HepG2 (cell line): ENCODE data around the gene GSX1.

ENCODE experiments used
- CTCF ChIP-seq: sonication (generic); formaldehyde crosslinking; IDR thresholded peaks from 2 replicates; pipeline ENCODE4 v1.5.0; 2020; ENCODE audit warnings: mild to moderate bottlenecking, missing genetic modification reagents, moderate library complexity
- FOXM1 ChIP-seq: sonication (generic); formaldehyde crosslinking; IDR thresholded peaks from 2 replicates; pipeline ENCODE4 v1.5.0; 2020; ENCODE audit warnings: missing genetic modification reagents
- MYC ChIP-seq: sonication (generic); formaldehyde crosslinking; IDR thresholded peaks from 2 replicates; pipeline ENCODE4 v1.9.0; 2021; ENCODE audit warnings: missing genetic modification reagents, borderline replicate concordance
- NAIF1 ChIP-seq: sonication (generic); formaldehyde crosslinking; IDR thresholded peaks from 2 replicates; pipeline ENCODE4 v1.5.0; 2020; ENCODE audit warnings: mild to moderate bottlenecking, missing genetic modification reagents, borderline replicate concordance
- NFE2L2 ChIP-seq: fragments of 150-350 bp; IDR thresholded peaks from 2 replicates; pipeline ENCODE4 v1.6.1; 2014; ENCODE audit warnings: low read length
- POLR2A ChIP-seq, 2 experiments: IDR thresholded peaks; 2 replicates each; pipeline ENCODE4 v1.6.1; 2011; ENCODE audit warnings: low read depth in 2 of 2, low read length in 2 of 2, mild to moderate bottlenecking in 1 of 2, moderate library complexity in 1 of 2; ENCODE audit not compliant: insufficient read depth in 1 of 2
- PRDM15 ChIP-seq: sonication (generic); formaldehyde crosslinking; IDR thresholded peaks from 2 replicates; pipeline ENCODE4 v1.4.0; 2020; ENCODE audit warnings: missing genetic modification reagents
- RAD21 ChIP-seq: fragments of 450-650 bp; formaldehyde crosslinking; IDR thresholded peaks from 2 replicates; pipeline ENCODE4 v1.5.0; 2020; ENCODE audit warnings: mild to moderate bottlenecking
- REPIN1 ChIP-seq: sonication (generic); formaldehyde crosslinking; IDR thresholded peaks from 2 replicates; pipeline ENCODE4 v1.8.0; 2022; ENCODE audit warnings: missing genetic modification reagents, low read depth, mild to moderate bottlenecking, borderline replicate concordance
- SP1 ChIP-seq, 2 experiments: fragments of 450-650 bp in 1 of 2; sonication (generic) in 1 of 2; formaldehyde crosslinking in 1 of 2; IDR thresholded peaks; 2 replicates each; pipeline versions ENCODE4 v1.4.0 to v1.6.1; 2016 to 2020; ENCODE audit warnings: missing genetic modification reagents in 1 of 2
- TARDBP ChIP-seq: sonication (generic); formaldehyde crosslinking; IDR thresholded peaks from 2 replicates; pipeline ENCODE4 v1.8.0; 2022; ENCODE audit warnings: mild to moderate bottlenecking, missing genetic modification reagents
- ZBED4 ChIP-seq: sonication (generic); formaldehyde crosslinking; IDR thresholded peaks from 2 replicates; pipeline ENCODE4 v1.4.0; 2020; ENCODE audit warnings: missing genetic modification reagents, borderline replicate concordance
- ZNF354B ChIP-seq: sonication (generic); formaldehyde crosslinking; IDR thresholded peaks from 2 replicates; pipeline ENCODE4 v1.8.0; 2022; ENCODE audit warnings: mild to moderate bottlenecking, missing genetic modification reagents

GRCh38 chr13:27796544-27797227 is 4.4 kb downstream of the GSX1 start:
- TF ChIP-seq MYC: no peak
- no peak for TF ChIP-seq CTCF
- no peak for TF ChIP-seq NFE2L2
- no peak for TF ChIP-seq SP1 (IDR thresholded peaks at IDR 0.05)
- no peak for TF ChIP-seq SP1 (CRISPR knock-in tag; IDR thresholded peaks at IDR 0.05)
- no peak for TF ChIP-seq POLR2A (IDR thresholded peaks at IDR 0.05; ENCODE audit: insufficient read depth in 1 of 2, low read depth in 2 of 2, low read length in 2 of 2)
- TF ChIP-seq TARDBP (CRISPR knock-in tag): no peak
- no peak for TF ChIP-seq NAIF1 (CRISPR knock-in tag)
- no peak for TF ChIP-seq ZBED4 (CRISPR knock-in tag)
- no peak for TF ChIP-seq ZNF354B (CRISPR knock-in tag)
- no peak for TF ChIP-seq RAD21 (CRISPR knock-in tag)
- no peak for TF ChIP-seq REPIN1
- TF ChIP-seq FOXM1 (CRISPR knock-in tag): no peak
- TF ChIP-seq PRDM15 (CRISPR knock-in tag): no peak
